ENCODE data around the gene PCSK7. TPM values are rescaled to one million over a fixed set of nuclear protein-coding genes. Genes with fewer than 3 reads are reported as not detected.

Gene PCSK7
- total RNA-seq, 2 donors from 2014 or later: 41.4 to 90.2 TPM

GRCh38 chr11:117200813-117201657 lies 30.8 kb downstream of the PCSK7 start:
- ATAC-seq (ENCODE audit: insufficient number of reproducible peaks, low FRiP score, low read depth) (no peak), DNase-seq (ENCODE audit: low spot score) (no peak)
- Histone ChIP-seq H3K27ac (peak overlapping the region; percentile 99), H3K4me3 (peak overlapping the region; percentile 81), H3K27me3 (replicated peaks; ENCODE audit: insufficient read depth) (no peaks in the 10 kb centered on the region), H3K36me3 (peaks cover 47% of the 10 kb centered on the region), H3K9me3 (no peaks in the 10 kb centered on the region), H3K4me1 (ENCODE audit: control insufficient read depth in 1 of 2, low read depth in 2 of 2) (peaks cover 5 to 47% of the 10 kb centered on the region in 2 donors)
- TF ChIP-seq CTCF (IDR thresholded peaks at IDR 0.05): no peak

- no peak for ATAC-seq (ENCODE audit: insufficient number of reproducible peaks, low FRiP score, low read depth)
- H3K4me3 ChIP-seq: peak overlapping the region; percentile 81
- H3K27ac ChIP-seq: peak overlapping the region; percentile 99
- no peaks in the 10 kb centered on the region for H3K9me3 ChIP-seq
- no peak for DNase-seq (ENCODE audit: low spot score)
- H3K4me1 ChIP-seq (ENCODE audit: control insufficient read depth in 1 of 2, low read depth in 2 of 2): peaks cover 3 to 39% of the 10 kb centered on the region in 2 donors
- H3K27me3 ChIP-seq (replicated peaks; ENCODE audit: insufficient read depth): no peaks in the 10 kb centered on the region
- H3K36me3 ChIP-seq: peaks cover 46% of the 10 kb centered on the region
- TF ChIP-seq CTCF (IDR thresholded peaks at IDR 0.05): no peak
Observed at GRCh38 chr11:117199916-117200812, 31.7 kb downstream of the PCSK7 start.

- peaks cover 37% of the 10 kb centered on the region for H3K36me3 ChIP-seq
- ATAC-seq (ENCODE audit: insufficient number of reproducible peaks, low FRiP score, low read depth): peak; percentile 85
Observed at GRCh38 chr11:117199053-117199915, 32.6 kb downstream of the PCSK7 start, which contains the start of gene TAGLN. Gene TAGLN, plus strand, starts transcription at chr11:117199370. Its CDS starts 3,644 bp downstream, at chr11:117203014.

GRCh38 chr11:117198613-117199012 lies 33.3 kb downstream of the PCSK7 start:
- Histone ChIP-seq H3K27ac (peak overlapping the region; percentile 94 to 99), H3K36me3 (peaks cover 33% of the 10 kb centered on the region), H3K4me1 (ENCODE audit: control insufficient read depth in 1 of 2, low read depth in 2 of 2) (peaks cover 0 to 24% of the 10 kb centered on the region in 2 donors), H3K9me3 (no peaks in the 10 kb centered on the region), H3K27me3 (replicated peaks; ENCODE audit: insufficient read depth) (no peaks in the 10 kb centered on the region), H3K4me3 (peak overlapping the region; percentile 81)
- ATAC-seq (ENCODE audit: insufficient number of reproducible peaks, low FRiP score, low read depth): no peak
- DNase-seq (ENCODE audit: low spot score): no peak
- no peak for TF ChIP-seq CTCF (IDR thresholded peaks at IDR 0.05)

More at GRCh38 chr11:117199053-117199915, 32.6 kb downstream of the PCSK7 start, which contains the start of gene TAGLN:
- peak; percentile 85 for DNase-seq (ENCODE audit: low spot score)
- TF ChIP-seq CTCF (IDR thresholded peaks at IDR 0.05): no peak
- no peaks in the 10 kb centered on the region for H3K27me3 ChIP-seq (replicated peaks; ENCODE audit: insufficient read depth)
- H3K4me1 ChIP-seq (ENCODE audit: control insufficient read depth in 1 of 2, low read depth in 2 of 2): peaks cover 0 to 30% of the 10 kb centered on the region in 2 donors
- H3K27ac ChIP-seq: peak within 1 kb of the TSS; percentile 99
- H3K9me3 ChIP-seq: no peaks in the 10 kb centered on the region
- peak within 1 kb of the TSS; percentile 81 for H3K4me3 ChIP-seq

Measured in thoracic aorta (tissue), 2 donors.